CD8-positive, alpha-beta memory T cell (primary cell): ENCODE results near the gene GPT2. TPM values are rescaled to one million over a fixed set of nuclear protein-coding genes. Genes with fewer than 3 reads are reported as not detected.
A peak's percentile ranks its signal among the peaks of the same experiment; 100 is the strongest.

Experiments
- CTCF ChIA-PET: fragments of 350-600 bp; sonication (Branson Sonifier 250); formaldehyde crosslinking; loops from one replicate; lab custom pipeline; 2021; ENCODE audit warnings: antibody characterized with exemption; lab: Charles Lee
- POLR2A ChIA-PET: fragments of 350-600 bp; sonication (Branson Sonifier 250); formaldehyde crosslinking; loops from one replicate; lab custom pipeline; 2021; ENCODE audit warnings: antibody characterized with exemption; lab: Charles Lee
- DNase-seq, 5 donors: peaks; one replicate each; pipeline versions ENCODE4 v3.0.0 to v3.0.0-alpha.2; 2020 to 2022; ENCODE audit warnings: mixed read lengths in 1 of 5
- H3K27ac ChIP-seq: one replicate; pipeline ENCODE4 v1.7.0; 2013; ENCODE audit warnings: low read depth, mild to moderate bottlenecking, low read length, moderate library complexity
- H3K27me3 ChIP-seq: 2 replicates; pipeline ENCODE4 v1.7.0; 2013; ENCODE audit warnings: low read length, mild to moderate bottlenecking; ENCODE audit not compliant: insufficient read depth, poor library complexity, severe bottlenecking
- H3K36me3 ChIP-seq: 2 replicates; pipeline ENCODE4 v1.7.0; 2013; ENCODE audit warnings: mild to moderate bottlenecking, low read length, moderate library complexity; ENCODE audit not compliant: insufficient read depth
- H3K4me1 ChIP-seq: 2 replicates; pipeline ENCODE4 v1.7.0; 2013; ENCODE audit warnings: mild to moderate bottlenecking, low read length, moderate library complexity; ENCODE audit not compliant: insufficient read depth
- H3K4me3 ChIP-seq: 2 replicates; pipeline ENCODE4 v1.7.0; 2013; ENCODE audit warnings: mild to moderate bottlenecking, low read length
- H3K9me3 ChIP-seq: 2 replicates; pipeline ENCODE4 v1.7.0; 2013; ENCODE audit warnings: mild to moderate bottlenecking, low read length
- H3K27ac Mint-ChIP-seq, 8 donors: one replicate each; pipeline ENCODE4 v1.8.0; 2020 to 2021; ENCODE audit warnings: mixed read lengths in 8 of 8, mild to moderate bottlenecking in 6 of 8, inconsistent platforms in 3 of 8, moderate library complexity in 3 of 8
- H3K27me3 Mint-ChIP-seq, 2 donors: one replicate each; pipeline ENCODE4 v1.8.0; 2020 to 2021; ENCODE audit warnings: mixed read lengths in 2 of 2, mild to moderate bottlenecking in 1 of 2, moderate library complexity in 1 of 2
- H3K36me3 Mint-ChIP-seq, 3 donors: one replicate each; pipeline ENCODE4 v1.8.0; 2020 to 2021; ENCODE audit warnings: mixed read lengths in 3 of 3, inconsistent platforms in 1 of 3, mild to moderate bottlenecking in 1 of 3
- H3K4me1 Mint-ChIP-seq, 3 donors: one replicate each; pipeline ENCODE4 v1.8.0; 2020 to 2021; ENCODE audit warnings: mixed read lengths in 3 of 3, inconsistent platforms in 1 of 3, mild to moderate bottlenecking in 1 of 3
- H3K4me3 Mint-ChIP-seq, 7 donors: one replicate each; pipeline ENCODE4 v1.8.0; 2020 to 2021; ENCODE audit warnings: mixed read lengths in 7 of 7, mild to moderate bottlenecking in 6 of 7, moderate library complexity in 4 of 7, inconsistent platforms in 2 of 7
- H3K9me3 Mint-ChIP-seq, 5 donors: one replicate each; pipeline ENCODE4 v1.8.0; 2020 to 2022; ENCODE audit warnings: mixed read lengths in 5 of 5, mild to moderate bottlenecking in 3 of 5, moderate library complexity in 2 of 5, inconsistent platforms in 1 of 5
- polyA plus RNA-seq: library from polyadenylated mRNA; unstranded; fragments of 300-500 nt; fragmentation: Illumina TruSeq; gene quantifications from one replicate; pipeline ENCODE4 v1.2.3, GENCODE V29; 2021
- total RNA-seq, 2 experiments: library from RNA; stranded (reverse); gene quantifications; one replicate each; pipeline ENCODE4 v1.2.3, GENCODE V29; 2021

Gene GPT2
- total and polyA plus RNA-seq, 3 experiments from 2014 or later, result 0.79 to 16.5 (median 12.5) TPM

DNA sequence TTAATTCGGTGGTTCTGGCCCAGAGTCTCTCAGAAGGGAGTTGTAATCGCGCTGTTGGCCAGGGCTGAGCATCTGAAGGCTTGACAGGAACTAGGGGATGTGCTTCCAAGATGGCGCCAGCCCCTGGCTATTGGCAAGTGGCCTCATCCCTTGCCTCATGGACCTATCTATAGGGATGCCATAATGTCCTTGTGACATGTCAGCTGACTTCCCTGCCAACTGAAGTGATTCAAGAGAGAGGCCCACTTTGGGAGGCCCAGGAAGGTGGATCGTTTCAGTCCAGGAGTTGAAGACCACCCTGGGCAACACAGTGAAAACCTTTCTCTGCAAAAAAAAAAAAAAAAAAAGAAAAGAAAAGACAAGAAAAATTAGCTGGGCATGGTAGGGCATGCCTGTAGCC, 38.2 kb upstream of the GPT2 start:
- no peak for DNase-seq
- H3K4me1 Mint-ChIP-seq, result no peaks in the 10 kb centered on the region
- Histone ChIP-seq H3K27me3 (no peaks in the 10 kb centered on the region), H3K9me3 (no peaks in the 10 kb centered on the region), H3K27ac (no peak overlapping the region), H3K4me1 (no peaks in the 10 kb centered on the region), H3K36me3 (no peaks in the 10 kb centered on the region), H3K4me3 (no peak overlapping the region)
- ChIA-PET POLR2A (no interaction called here), CTCF (interaction anchor here (1.6 to 1.7 kb wide), 2 partner anchors 8 to 63 kb away, joined by 4 to 7 read pairs; no protein-coding TSS in a partner anchor)
- H3K36me3 Mint-ChIP-seq, result peaks cover 0 to 7% (median 0%) of the 10 kb centered on the region in 3 donors
- no peak overlapping the region for H3K27ac Mint-ChIP-seq
- no peak overlapping the region for H3K4me3 Mint-ChIP-seq
- peaks cover 0 to 5% (median 2%) of the 10 kb centered on the region in 5 donors for H3K9me3 Mint-ChIP-seq
- peaks cover 17 to 22% of the 10 kb centered on the region in 2 donors for H3K27me3 Mint-ChIP-seq

DNA sequence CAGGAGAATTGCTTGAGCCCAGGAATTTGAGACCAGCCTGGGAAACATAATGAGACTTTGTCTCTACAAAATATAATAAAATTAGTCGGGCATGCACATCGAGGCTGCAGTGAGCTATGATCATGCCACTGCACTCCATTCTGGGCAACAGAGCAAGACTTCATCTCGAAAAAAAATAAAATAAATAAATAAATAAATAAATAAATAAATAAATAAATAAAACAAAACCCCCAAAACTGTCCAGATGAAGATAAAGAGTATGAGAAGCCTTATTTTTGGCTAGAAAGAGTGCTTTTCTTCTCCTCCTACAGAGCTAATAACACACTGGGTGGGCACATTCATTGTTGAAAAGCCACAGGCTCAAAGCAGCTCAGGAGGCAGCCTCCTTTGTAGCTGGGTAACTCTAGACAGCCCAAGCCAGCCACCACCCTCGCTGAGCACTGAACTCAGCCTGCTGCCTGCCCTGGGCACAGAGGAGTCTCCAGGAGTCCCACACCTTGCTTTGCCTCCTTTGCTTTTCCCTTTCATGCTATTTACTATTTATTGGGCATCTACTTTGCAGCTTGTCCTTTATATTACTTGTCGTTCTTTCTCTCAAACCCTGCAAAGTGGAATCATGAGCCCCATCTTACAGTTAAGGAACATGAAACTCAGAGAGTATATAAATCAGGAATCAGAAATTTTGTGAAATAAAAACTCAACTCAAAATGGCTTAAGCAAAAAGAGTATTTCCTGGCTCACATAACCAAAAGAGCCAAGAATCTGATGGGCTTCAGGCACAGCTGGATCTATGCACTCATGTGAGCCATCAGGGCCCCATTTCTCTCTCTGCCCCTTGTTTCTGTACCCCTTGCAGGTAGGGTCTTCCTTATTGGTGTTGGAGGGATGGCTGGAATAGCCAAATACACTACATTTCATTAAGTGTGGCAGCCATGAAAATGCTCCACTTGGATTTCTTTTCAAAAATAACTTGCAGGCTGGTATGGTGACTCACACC, 35.1 kb upstream of the GPT2 start:
- no peak overlapping the region for H3K4me3 Mint-ChIP-seq
- DNase-seq, result no peak
- Histone ChIP-seq H3K27ac (no peak overlapping the region), H3K36me3 (no peaks in the 10 kb centered on the region), H3K4me3 (no peak overlapping the region), H3K27me3 (no peaks in the 10 kb centered on the region), H3K9me3 (no peaks in the 10 kb centered on the region), H3K4me1 (no peaks in the 10 kb centered on the region)
- H3K9me3 Mint-ChIP-seq, result no peaks in the 10 kb centered on the region
- POLR2A ChIA-PET, result no interaction called here
- H3K4me1 Mint-ChIP-seq, result no peaks in the 10 kb centered on the region
- peaks cover 17 to 19% of the 10 kb centered on the region in 2 donors for H3K27me3 Mint-ChIP-seq
- H3K27ac Mint-ChIP-seq, result no peak overlapping the region
- H3K36me3 Mint-ChIP-seq, result no peaks in the 10 kb centered on the region
- CTCF ChIA-PET, result no interaction called here

DNA sequence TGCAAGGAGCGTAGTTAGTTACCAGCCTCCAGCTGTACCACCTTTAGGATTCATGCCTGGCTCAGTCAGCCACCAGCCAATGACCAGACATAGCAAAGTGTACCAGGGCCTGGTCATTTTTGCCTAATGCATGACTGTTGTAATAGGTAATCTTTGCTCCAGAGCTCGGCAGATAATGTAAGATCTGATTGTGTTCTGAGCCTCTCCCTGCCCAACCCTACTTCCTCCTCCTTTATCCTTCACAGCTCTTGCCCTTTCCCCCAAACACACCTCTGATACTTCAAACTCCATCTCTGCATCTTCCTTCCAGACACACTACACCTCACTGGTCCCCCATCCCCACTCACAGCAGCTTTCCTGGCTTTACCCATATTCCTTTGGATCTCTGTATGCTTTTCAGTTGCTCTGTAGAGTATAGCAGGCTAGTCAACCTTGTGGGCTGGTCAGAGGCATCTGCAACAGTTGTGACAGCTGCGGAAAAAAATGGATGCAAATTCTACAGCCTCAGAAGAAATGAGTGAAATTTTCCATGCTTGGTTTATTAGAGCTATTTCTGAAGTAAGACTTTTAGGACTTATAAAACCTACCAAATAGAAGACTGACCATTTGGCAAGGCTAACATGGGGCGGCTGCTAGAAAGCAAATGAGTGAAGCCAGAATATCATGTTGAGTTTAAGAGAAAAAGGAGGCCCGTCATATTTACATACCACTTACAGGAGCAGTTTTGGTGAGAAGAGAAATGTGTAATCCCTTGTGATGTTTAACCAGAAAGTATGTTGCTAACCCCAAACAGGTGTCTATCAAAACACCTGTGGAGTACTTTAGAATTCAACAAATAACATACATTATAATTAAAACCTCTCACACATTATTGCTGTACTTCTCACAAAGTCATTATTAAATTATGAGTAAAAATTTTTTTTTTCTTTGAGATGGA, 33.3 kb upstream of the GPT2 start:
- no peak for DNase-seq
- Histone ChIP-seq H3K27me3 (no peaks in the 10 kb centered on the region), H3K4me3 (no peak overlapping the region), H3K36me3 (no peaks in the 10 kb centered on the region), H3K27ac (no peak overlapping the region), H3K9me3 (no peaks in the 10 kb centered on the region), H3K4me1 (no peaks in the 10 kb centered on the region)
- Mint-ChIP-seq H3K9me3 (no peaks in the 10 kb centered on the region), H3K36me3 (peaks cover 0 to 2% (median 0%) of the 10 kb centered on the region in 3 donors), H3K4me3 (no peak overlapping the region), H3K27ac (no peak overlapping the region), H3K27me3 (peaks cover 11 to 12% of the 10 kb centered on the region in 2 donors), H3K4me1 (no peaks in the 10 kb centered on the region)
- ChIA-PET POLR2A (no interaction called here), CTCF (interaction anchor here (5.3 kb wide), 1 partner anchor 57 kb away, joined by 44 read pairs; no protein-coding TSS in a partner anchor)

DNA sequence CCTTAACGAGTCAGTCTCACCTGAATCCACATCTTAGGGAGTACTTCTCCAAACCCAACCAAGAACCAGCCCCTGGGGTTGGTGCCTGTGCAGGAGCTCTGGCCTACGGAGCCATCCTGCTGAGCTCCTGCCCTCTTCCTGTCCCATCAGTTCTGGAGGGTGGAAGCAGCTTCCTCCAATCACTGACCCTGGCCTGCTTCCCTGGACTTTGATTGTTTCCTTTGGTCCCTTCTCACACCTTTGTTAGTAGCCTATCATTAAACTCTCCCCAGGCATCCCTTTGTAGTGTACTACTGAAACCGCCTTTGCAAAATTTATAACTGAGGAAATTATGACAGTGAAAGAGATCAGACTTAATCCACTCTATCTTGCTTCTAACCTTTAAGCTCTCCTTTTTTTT, 32.0 kb upstream of the GPT2 start:
- Histone ChIP-seq H3K4me1 (no peaks in the 10 kb centered on the region), H3K36me3 (no peaks in the 10 kb centered on the region), H3K27me3 (no peaks in the 10 kb centered on the region), H3K27ac (no peak overlapping the region), H3K4me3 (no peak overlapping the region), H3K9me3 (no peaks in the 10 kb centered on the region)
- ChIA-PET CTCF (interaction anchor here (5.3 kb wide), 1 partner anchor 56 kb away, joined by 44 read pairs; no protein-coding TSS in a partner anchor), POLR2A (no interaction called here)
- Mint-ChIP-seq H3K36me3 (peaks cover 0 to 2% (median 0%) of the 10 kb centered on the region in 3 donors), H3K27me3 (peaks cover 8% of the 10 kb centered on the region in 2 donors), H3K27ac (peak overlapping the region in 1 of 8 donors; percentile 5), H3K4me3 (no peak overlapping the region), H3K4me1 (no peaks in the 10 kb centered on the region), H3K9me3 (no peaks in the 10 kb centered on the region)
- DNase-seq, result no peak

DNA sequence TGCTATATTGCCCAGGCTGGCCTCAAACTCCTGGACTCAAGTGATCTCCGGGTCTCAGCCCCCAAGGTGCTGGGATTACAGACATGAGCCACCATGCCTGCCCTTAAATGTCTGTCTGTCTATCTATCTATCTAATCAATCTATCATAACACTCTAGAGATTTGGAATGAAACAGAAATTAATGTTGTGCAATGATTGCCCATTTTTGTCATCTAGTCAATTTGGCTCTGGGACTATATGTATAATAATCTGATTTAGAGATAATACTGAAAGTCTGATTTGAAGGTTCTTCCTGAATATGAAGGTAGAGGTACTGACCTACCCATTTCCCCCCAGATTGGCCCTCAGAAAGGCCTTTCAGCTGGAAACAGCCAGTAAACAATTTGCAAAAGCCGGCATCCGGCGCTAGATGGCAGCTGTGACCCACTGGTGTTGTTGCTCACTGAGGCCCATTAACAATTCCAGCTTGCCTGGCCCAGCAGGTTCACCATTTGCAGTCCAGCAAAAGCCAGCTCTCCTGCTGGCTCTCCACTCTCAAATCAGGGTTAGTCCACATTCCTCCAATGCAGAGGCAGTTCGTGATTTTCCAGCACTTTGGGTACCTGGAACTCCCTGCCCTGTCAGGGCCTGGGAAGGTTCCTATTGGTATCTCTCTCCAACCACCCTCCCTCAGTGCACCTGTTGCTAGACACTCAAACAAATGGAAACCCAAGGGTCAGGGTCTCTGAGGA, 30.3 kb upstream of the GPT2 start:
- ChIA-PET CTCF (interaction anchor here (1.0 to 5.3 kb wide), 12 partner anchors 9 to 1311 kb away, joined by 3 to 44 read pairs (median 3); partner anchors contain the start of gene GPT2), POLR2A (no interaction called here)
- Histone ChIP-seq H3K9me3 (no peaks in the 10 kb centered on the region), H3K4me1 (no peaks in the 10 kb centered on the region), H3K27ac (no peak overlapping the region), H3K27me3 (no peaks in the 10 kb centered on the region), H3K4me3 (no peak overlapping the region), H3K36me3 (no peaks in the 10 kb centered on the region)
- no peak overlapping the region for H3K4me3 Mint-ChIP-seq
- H3K27me3 Mint-ChIP-seq, result peaks cover 0 to 4% of the 10 kb centered on the region in 2 donors
- peaks cover 0 to 2% (median 0%) of the 10 kb centered on the region in 3 donors for H3K36me3 Mint-ChIP-seq
- peak; percentile 6 to 65 (median 30) for DNase-seq
- no peak overlapping the region for H3K27ac Mint-ChIP-seq
- no peaks in the 10 kb centered on the region for H3K9me3 Mint-ChIP-seq
- no peaks in the 10 kb centered on the region for H3K4me1 Mint-ChIP-seq

DNA sequence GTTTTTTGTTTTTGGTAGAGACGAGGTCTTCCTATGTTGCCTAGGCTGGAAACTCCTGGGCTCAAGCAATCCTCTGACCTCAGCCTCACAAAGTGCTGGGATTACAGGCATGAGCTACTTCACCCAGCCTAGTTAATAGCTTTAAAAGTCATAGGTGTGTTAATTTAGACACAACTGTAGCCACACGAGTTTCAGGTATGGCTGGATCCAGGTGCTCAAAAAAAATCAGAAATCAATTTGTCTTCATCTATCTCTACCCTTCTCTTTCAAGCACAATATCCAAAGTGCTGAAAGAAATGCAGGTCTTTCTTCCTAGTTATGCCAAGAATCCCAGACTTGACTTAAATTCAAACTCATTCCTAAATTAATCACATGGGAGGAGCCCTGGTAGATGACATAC, 29.3 kb upstream of the GPT2 start:
- no peaks in the 10 kb centered on the region for H3K27me3 ChIP-seq
- ChIA-PET CTCF (interaction anchor here (1.0 to 5.3 kb wide), 8 partner anchors 16 to 1310 kb away, joined by 3 to 44 read pairs (median 3); no protein-coding TSS in a partner anchor), POLR2A (no interaction called here)
- H3K36me3 ChIP-seq, result no peaks in the 10 kb centered on the region
- H3K4me1 ChIP-seq, result no peaks in the 10 kb centered on the region
- Mint-ChIP-seq H3K9me3 (no peaks in the 10 kb centered on the region), H3K27ac (no peak overlapping the region), H3K4me3 (no peak overlapping the region), H3K36me3 (peaks cover 0 to 2% (median 0%) of the 10 kb centered on the region in 3 donors), H3K27me3 (peaks cover 0 to 4% of the 10 kb centered on the region in 2 donors), H3K4me1 (no peaks in the 10 kb centered on the region)
- H3K4me3 ChIP-seq, result no peak overlapping the region
- H3K27ac ChIP-seq, result no peak overlapping the region
- DNase-seq, result no peak
- H3K9me3 ChIP-seq, result no peaks in the 10 kb centered on the region

DNA sequence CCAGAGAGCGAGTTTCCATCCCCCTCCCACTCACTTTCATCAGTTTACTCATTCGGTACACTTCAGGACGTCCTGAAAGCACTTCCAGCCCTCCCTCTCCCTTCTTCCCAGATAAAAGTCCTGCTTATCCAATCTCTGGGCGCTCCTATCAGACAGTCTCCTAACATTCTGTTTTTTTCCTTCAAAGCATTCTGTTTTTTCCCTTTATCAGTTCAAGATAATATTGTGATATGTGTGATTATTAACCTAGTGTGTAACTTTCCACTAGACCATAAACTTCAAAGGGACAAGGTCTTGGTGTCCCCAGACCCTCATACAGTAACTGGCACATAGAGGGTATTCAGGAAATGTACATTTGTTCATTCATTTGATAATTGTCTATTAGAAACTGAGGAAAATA, 28.8 kb upstream of the GPT2 start:
- Mint-ChIP-seq H3K9me3 (no peaks in the 10 kb centered on the region), H3K36me3 (peaks cover 0 to 2% (median 0%) of the 10 kb centered on the region in 3 donors), H3K4me1 (no peaks in the 10 kb centered on the region), H3K4me3 (no peak overlapping the region), H3K27ac (no peak overlapping the region), H3K27me3 (peaks cover 0 to 4% of the 10 kb centered on the region in 2 donors)
- H3K9me3 ChIP-seq, result no peaks in the 10 kb centered on the region
- POLR2A ChIA-PET, result no interaction called here
- H3K4me3 ChIP-seq, result no peak overlapping the region
- CTCF ChIA-PET, result interaction anchor here (5.3 kb wide), 1 partner anchor 53 kb away, joined by 44 read pairs; no protein-coding TSS in a partner anchor
- no peak overlapping the region for H3K27ac ChIP-seq
- H3K4me1 ChIP-seq, result no peaks in the 10 kb centered on the region
- no peaks in the 10 kb centered on the region for H3K36me3 ChIP-seq
- no peak for DNase-seq
- H3K27me3 ChIP-seq, result no peaks in the 10 kb centered on the region
